Fibroblast of lung (primary cell): ENCODE measurements around the gene UCN3.

Experiments
- EZH2 ChIP-seq: IDR thresholded peaks from 2 replicates; pipeline ENCODE4 v1.5.1; 2012; ENCODE audit warnings: low read length, control low read depth, mild to moderate bottlenecking; ENCODE audit errors: missing control alignments
- TF ChIP-seq, protein P1 (sequence below), 2 donors: IDR thresholded peaks in 1 of 2; conservative IDR thresholded peaks in 1 of 2; 1 replicate in 1 of 2; 2 replicates in 1 of 2; pipeline ENCODE4 v1.5.1; 2011 to 2012; ENCODE audit warnings: low read length in 2 of 2, control low read depth in 1 of 2, inconsistent platforms in 1 of 2, low read depth in 1 of 2, mild to moderate bottlenecking in 1 of 2

- TF ChIP-seq, protein P1, sequence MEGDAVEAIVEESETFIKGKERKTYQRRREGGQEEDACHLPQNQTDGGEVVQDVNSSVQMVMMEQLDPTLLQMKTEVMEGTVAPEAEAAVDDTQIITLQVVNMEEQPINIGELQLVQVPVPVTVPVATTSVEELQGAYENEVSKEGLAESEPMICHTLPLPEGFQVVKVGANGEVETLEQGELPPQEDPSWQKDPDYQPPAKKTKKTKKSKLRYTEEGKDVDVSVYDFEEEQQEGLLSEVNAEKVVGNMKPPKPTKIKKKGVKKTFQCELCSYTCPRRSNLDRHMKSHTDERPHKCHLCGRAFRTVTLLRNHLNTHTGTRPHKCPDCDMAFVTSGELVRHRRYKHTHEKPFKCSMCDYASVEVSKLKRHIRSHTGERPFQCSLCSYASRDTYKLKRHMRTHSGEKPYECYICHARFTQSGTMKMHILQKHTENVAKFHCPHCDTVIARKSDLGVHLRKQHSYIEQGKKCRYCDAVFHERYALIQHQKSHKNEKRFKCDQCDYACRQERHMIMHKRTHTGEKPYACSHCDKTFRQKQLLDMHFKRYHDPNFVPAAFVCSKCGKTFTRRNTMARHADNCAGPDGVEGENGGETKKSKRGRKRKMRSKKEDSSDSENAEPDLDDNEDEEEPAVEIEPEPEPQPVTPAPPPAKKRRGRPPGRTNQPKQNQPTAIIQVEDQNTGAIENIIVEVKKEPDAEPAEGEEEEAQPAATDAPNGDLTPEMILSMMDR (conservative IDR thresholded peaks at IDR 0.05 in 1 of 2, IDR thresholded peaks at IDR 0.05 in 1 of 2; ENCODE audit: low read depth in 1 of 2, low read length in 2 of 2), result no peak
- TF ChIP-seq EZH2, result no peak
Measured at GRCh38 chr10:5423771-5424170, 59.0 kb downstream of the UCN3 start.
